Measurements from ENCODE around the gene FBXL16. TPM values are rescaled to one million over a fixed set of nuclear protein-coding genes. Genes with fewer than 3 reads are reported as not detected.
"Not testable (repeated sequence)": the region's sequence is repeated elsewhere in the genome, so short reads cannot be mapped to it uniquely, and the experiment has no call there.

FBXL16 gene
- total RNA-seq, 1 donor from 2014 or later, result not detected

- H3K9me3 ChIP-seq (ENCODE audit: control insufficient read depth in 3 of 3, low read length in 3 of 3), result no peaks in the 10 kb centered on the region
- peaks cover 19 to 34% (median 33%) of the 10 kb centered on the region in 3 donors for H3K4me1 ChIP-seq (ENCODE audit: control insufficient read depth in 3 of 3, insufficient read depth in 3 of 3, low read length in 3 of 3)
- peaks cover 0 to 4% (median 2%) of the 10 kb centered on the region in 3 donors for H3K36me3 ChIP-seq (ENCODE audit: control insufficient read depth in 3 of 3, insufficient read depth in 3 of 3, low read length in 3 of 3)
- H3K27ac ChIP-seq (ENCODE audit: low read depth, low read length), result no peak overlapping the region
- H3K27me3 ChIP-seq (ENCODE audit: control insufficient read depth in 3 of 3, insufficient read depth in 3 of 3, low read length in 3 of 3), result peaks cover 44 to 52% (median 52%) of the 10 kb centered on the region in 3 donors
- H3K9ac ChIP-seq (ENCODE audit: low read depth in 1 of 3, low read length in 3 of 3), result no peak overlapping the region
- H3K4me3 ChIP-seq (ENCODE audit: low read length in 3 of 3), result no peak overlapping the region
These were observed 13.1 kb downstream of the FBXL16 start for GRCh38 chr16:692356-693108.

DNA sequence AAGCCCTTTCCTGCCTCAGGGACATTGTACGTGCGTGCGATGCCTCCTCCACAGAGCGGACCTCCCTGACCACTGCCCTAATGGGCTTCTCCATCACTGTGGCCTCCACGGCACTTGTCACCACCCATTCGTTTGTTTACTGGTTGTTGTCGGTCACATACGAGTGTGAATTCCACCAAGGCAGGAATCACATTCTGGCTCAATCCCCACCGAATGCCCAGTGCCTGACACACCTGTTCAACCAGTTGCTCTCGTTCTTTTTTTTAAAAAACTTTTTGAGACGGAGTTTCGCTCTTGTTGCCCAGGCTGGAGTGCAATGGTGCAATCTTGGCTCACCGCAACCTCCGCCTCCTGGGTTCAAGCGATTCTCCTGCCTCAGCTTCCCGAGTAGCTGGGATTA is 14.4 kb downstream of the FBXL16 start:
- not testable (repeated sequence) for H3K9ac ChIP-seq (ENCODE audit: low read depth in 1 of 3, low read length in 3 of 3); H3K9me3 ChIP-seq (ENCODE audit: control insufficient read depth in 3 of 3, low read length in 3 of 3); H3K27ac ChIP-seq (ENCODE audit: low read depth, low read length)
- H3K4me1 ChIP-seq (ENCODE audit: control insufficient read depth in 3 of 3, insufficient read depth in 3 of 3, low read length in 3 of 3), result peaks cover 19 to 45% (median 33%) of the 10 kb centered on the region in 3 donors
- peaks cover 4 to 14% (median 6%) of the 10 kb centered on the region in 3 donors for H3K36me3 ChIP-seq (ENCODE audit: control insufficient read depth in 3 of 3, insufficient read depth in 3 of 3, low read length in 3 of 3)
- peak overlapping the region in 1 of 3 donors; percentile 72 for H3K4me3 ChIP-seq (ENCODE audit: low read length in 3 of 3)
- peaks cover 39 to 45% (median 44%) of the 10 kb centered on the region in 3 donors for H3K27me3 ChIP-seq (ENCODE audit: control insufficient read depth in 3 of 3, insufficient read depth in 3 of 3, low read length in 3 of 3)

GRCh38 chr16:689175-689897 is 16.3 kb downstream of the FBXL16 start:
- Histone ChIP-seq H3K27me3 (ENCODE audit: control insufficient read depth in 3 of 3, insufficient read depth in 3 of 3, low read length in 3 of 3) (peaks cover 24 to 32% (median 27%) of the 10 kb centered on the region in 3 donors), H3K9me3 (ENCODE audit: control insufficient read depth in 3 of 3, low read length in 3 of 3) (no peaks in the 10 kb centered on the region), H3K4me3 (ENCODE audit: low read length in 3 of 3) (peak overlapping the region; percentile 72 to 93 (median 89)), H3K9ac (ENCODE audit: low read depth in 1 of 3, low read length in 3 of 3) (peak overlapping the region; percentile 74 to 96 (median 93)), H3K27ac (ENCODE audit: low read depth, low read length) (peak overlapping the region; percentile 76), H3K4me1 (ENCODE audit: control insufficient read depth in 3 of 3, insufficient read depth in 3 of 3, low read length in 3 of 3) (peaks cover 28 to 56% (median 30%) of the 10 kb centered on the region in 3 donors), H3K36me3 (ENCODE audit: control insufficient read depth in 3 of 3, insufficient read depth in 3 of 3, low read length in 3 of 3) (peaks cover 6 to 19% (median 7%) of the 10 kb centered on the region in 3 donors)

DNA sequence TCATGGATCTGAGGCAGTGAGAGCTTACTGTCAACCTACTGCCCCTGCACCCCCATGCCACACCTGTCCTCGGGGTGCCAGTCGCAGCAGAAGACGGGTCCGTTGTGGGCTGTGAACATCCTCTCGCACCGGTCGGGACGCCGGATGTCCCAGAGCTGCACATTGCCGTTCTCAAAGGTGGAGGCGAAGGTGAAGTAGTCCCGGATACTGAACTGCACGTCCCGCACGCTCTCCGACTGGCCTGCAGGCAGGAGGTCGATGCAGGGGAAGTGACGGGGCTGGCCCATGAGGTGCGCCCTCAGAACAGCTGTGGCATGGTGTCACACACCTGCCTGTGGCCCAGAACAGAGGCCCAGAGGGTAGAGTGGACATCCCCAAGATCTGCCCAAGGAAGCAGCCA is 18.1 kb downstream of the FBXL16 start:
- H3K4me1 ChIP-seq (ENCODE audit: control insufficient read depth in 3 of 3, insufficient read depth in 3 of 3, low read length in 3 of 3), result peaks cover 41 to 70% (median 42%) of the 10 kb centered on the region in 3 donors
- no peak overlapping the region for H3K9ac ChIP-seq (ENCODE audit: low read depth in 1 of 3, low read length in 3 of 3)
- H3K36me3 ChIP-seq (ENCODE audit: control insufficient read depth in 3 of 3, insufficient read depth in 3 of 3, low read length in 3 of 3), result peaks cover 11 to 27% (median 17%) of the 10 kb centered on the region in 3 donors
- H3K27ac ChIP-seq (ENCODE audit: low read depth, low read length), result no peak overlapping the region
- H3K4me3 ChIP-seq (ENCODE audit: low read length in 3 of 3), result no peak overlapping the region
- peaks cover 10 to 13% (median 10%) of the 10 kb centered on the region in 3 donors for H3K27me3 ChIP-seq (ENCODE audit: control insufficient read depth in 3 of 3, insufficient read depth in 3 of 3, low read length in 3 of 3)
- H3K9me3 ChIP-seq (ENCODE audit: control insufficient read depth in 3 of 3, low read length in 3 of 3), result no peaks in the 10 kb centered on the region

DNA sequence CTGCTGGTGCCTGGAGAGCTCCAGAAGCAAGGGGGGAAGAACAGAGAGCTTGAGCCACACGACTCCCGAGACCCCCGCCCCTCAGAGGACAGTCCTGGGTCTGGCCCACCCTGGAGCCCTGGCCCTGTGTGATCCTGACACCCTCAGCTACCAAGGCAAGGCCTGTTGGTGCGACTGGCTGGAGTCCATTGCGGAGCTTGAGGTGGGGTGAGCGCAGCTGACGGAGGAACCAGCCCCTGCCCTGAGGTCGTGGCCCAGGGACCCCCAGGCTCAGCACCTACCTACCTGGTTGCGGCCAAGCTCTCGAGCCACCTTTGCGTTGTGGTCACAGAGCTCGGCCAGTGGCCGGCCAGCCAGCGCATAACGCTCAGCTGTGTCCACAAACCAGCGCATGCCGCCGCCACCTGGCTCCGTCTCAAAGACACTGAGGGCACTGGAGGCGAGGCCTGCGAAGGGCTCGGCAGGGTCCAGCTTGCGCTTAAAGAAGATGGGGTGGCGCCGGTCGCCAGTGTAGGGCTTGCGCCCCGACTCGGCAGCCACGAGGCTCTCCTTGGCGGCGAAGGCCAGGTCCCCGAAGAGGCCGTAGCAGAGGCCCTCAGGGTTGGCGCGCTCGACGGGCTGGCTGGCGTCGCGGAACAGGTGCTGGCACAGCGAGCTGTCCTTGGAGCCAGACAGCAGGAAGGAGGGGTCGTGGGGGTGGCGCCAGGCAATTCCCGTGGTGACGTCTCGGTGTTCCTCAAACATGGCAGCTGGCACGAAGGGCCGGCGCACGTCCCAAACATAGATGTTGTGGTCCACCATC is 18.9 kb downstream of the FBXL16 start:
- Histone ChIP-seq H3K27me3 (ENCODE audit: control insufficient read depth in 3 of 3, insufficient read depth in 3 of 3, low read length in 3 of 3) (peaks cover 3 to 7% (median 5%) of the 10 kb centered on the region in 3 donors), H3K4me3 (ENCODE audit: low read length in 3 of 3) (no peak overlapping the region), H3K9me3 (ENCODE audit: control insufficient read depth in 3 of 3, low read length in 3 of 3) (no peaks in the 10 kb centered on the region), H3K27ac (ENCODE audit: low read depth, low read length) (no peak overlapping the region), H3K36me3 (ENCODE audit: control insufficient read depth in 3 of 3, insufficient read depth in 3 of 3, low read length in 3 of 3) (peaks cover 19 to 36% (median 25%) of the 10 kb centered on the region in 3 donors), H3K4me1 (ENCODE audit: control insufficient read depth in 3 of 3, insufficient read depth in 3 of 3, low read length in 3 of 3) (peaks cover 49 to 79% (median 50%) of the 10 kb centered on the region in 3 donors), H3K9ac (ENCODE audit: low read depth in 1 of 3, low read length in 3 of 3) (no peak overlapping the region)

- no peak overlapping the region for H3K27ac ChIP-seq (ENCODE audit: low read depth, low read length)
- no peaks in the 10 kb centered on the region for H3K9me3 ChIP-seq (ENCODE audit: control insufficient read depth in 3 of 3, low read length in 3 of 3)
- no peak overlapping the region for H3K9ac ChIP-seq (ENCODE audit: low read depth in 1 of 3, low read length in 3 of 3)
- peaks cover 56 to 86% (median 57%) of the 10 kb centered on the region in 3 donors for H3K4me1 ChIP-seq (ENCODE audit: control insufficient read depth in 3 of 3, insufficient read depth in 3 of 3, low read length in 3 of 3)
- H3K36me3 ChIP-seq (ENCODE audit: control insufficient read depth in 3 of 3, insufficient read depth in 3 of 3, low read length in 3 of 3), result peaks cover 22 to 37% (median 26%) of the 10 kb centered on the region in 3 donors
- H3K27me3 ChIP-seq (ENCODE audit: control insufficient read depth in 3 of 3, insufficient read depth in 3 of 3, low read length in 3 of 3), result peaks cover under 1 to 2% (median 2%) of the 10 kb centered on the region in 3 donors
- no peak overlapping the region for H3K4me3 ChIP-seq (ENCODE audit: low read length in 3 of 3)
These were observed 19.6 kb downstream of the FBXL16 start for GRCh38 chr16:685967-686366.

- Histone ChIP-seq H3K4me3 (ENCODE audit: low read length in 3 of 3) (peak overlapping the region in 1 of 3 donors; percentile 41), H3K9ac (ENCODE audit: low read depth in 1 of 3, low read length in 3 of 3) (no peak overlapping the region), H3K4me1 (ENCODE audit: control insufficient read depth in 3 of 3, insufficient read depth in 3 of 3, low read length in 3 of 3) (peaks cover 57 to 84% (median 60%) of the 10 kb centered on the region in 3 donors), H3K27me3 (ENCODE audit: control insufficient read depth in 3 of 3, insufficient read depth in 3 of 3, low read length in 3 of 3) (no peaks in the 10 kb centered on the region), H3K9me3 (ENCODE audit: control insufficient read depth in 3 of 3, low read length in 3 of 3) (no peaks in the 10 kb centered on the region), H3K36me3 (ENCODE audit: control insufficient read depth in 3 of 3, insufficient read depth in 3 of 3, low read length in 3 of 3) (peaks cover 22 to 37% (median 26%) of the 10 kb centered on the region in 3 donors), H3K27ac (ENCODE audit: low read depth, low read length) (no peak overlapping the region)
These were observed 20.5 kb downstream of the FBXL16 start for GRCh38 chr16:684961-685696.

- H3K9me3 ChIP-seq (ENCODE audit: control insufficient read depth in 3 of 3, low read length in 3 of 3), result no peaks in the 10 kb centered on the region
- peaks cover 53 to 82% (median 56%) of the 10 kb centered on the region in 3 donors for H3K4me1 ChIP-seq (ENCODE audit: control insufficient read depth in 3 of 3, insufficient read depth in 3 of 3, low read length in 3 of 3)
- peak within 1 kb of the TSS; percentile 72 to 87 (median 81) for H3K4me3 ChIP-seq (ENCODE audit: low read length in 3 of 3)
- no peaks in the 10 kb centered on the region for H3K27me3 ChIP-seq (ENCODE audit: control insufficient read depth in 3 of 3, insufficient read depth in 3 of 3, low read length in 3 of 3)
- peaks cover 22 to 37% (median 26%) of the 10 kb centered on the region in 3 donors for H3K36me3 ChIP-seq (ENCODE audit: control insufficient read depth in 3 of 3, insufficient read depth in 3 of 3, low read length in 3 of 3)
- H3K9ac ChIP-seq (ENCODE audit: low read depth in 1 of 3, low read length in 3 of 3), result peak within 1 kb of the TSS; percentile 51 to 82 (median 62)
- H3K27ac ChIP-seq (ENCODE audit: low read depth, low read length), result peak within 1 kb of the TSS; percentile 54
These were observed 21.4 kb downstream of the FBXL16 start, which contains the start of gene JMJD8 for GRCh38 chr16:684071-684794. Gene JMJD8 (minus strand): TSS chr16:684334. CDS start chr16:684319, 15 bp downstream.

Data from skeletal muscle tissue (tissue), 4 donors.